ENCODE results near the gene TEX11.

- TF ChIP-seq CTCF (IDR thresholded peaks at IDR 0.05) (no peak), POLR2A (IDR thresholded peaks at IDR 0.05) (no peak)
Observed at GRCh38 chrX:70525733-70526132, 382.8 kb downstream of the TEX11 start.

Data from Peyer's patch (tissue), 4 donors.